Prostate gland (tissue), 2 donors: Measurements from ENCODE around the gene EPHB3. TPM values are rescaled to one million over a fixed set of nuclear protein-coding genes. Genes with fewer than 3 reads are reported as not detected.

Experiments used
- DNase-seq: peaks from one replicate; pipeline ENCODE4 v3.0.0-alpha.2; 2019; ENCODE audit warnings: low spot score
- H3K27ac ChIP-seq, 2 donors: fragments of 200-600 bp; sonication (generic); 2 replicates each; pipeline ENCODE4 v1.5.1; 2017 to 2019
- H3K27me3 ChIP-seq: fragments of 200-600 bp; sonication (generic); replicated peaks from 2 replicates; pipeline ENCODE4 v1.5.1; 2019; ENCODE audit not compliant: insufficient read depth
- H3K36me3 ChIP-seq, 2 donors: fragments of 200-600 bp; sonication (generic); 1 replicate in 1 of 2; 2 replicates in 1 of 2; pipeline versions ENCODE4 v1.5.1 to v1.8.1; 2017 to 2019
- H3K4me1 ChIP-seq: fragments of 200-600 bp; sonication (generic); replicated peaks from 2 replicates; pipeline ENCODE4 v1.5.1; 2019
- H3K4me3 ChIP-seq, 2 donors: fragments of 200-600 bp; sonication (generic); 2 replicates each; pipeline ENCODE4 v1.5.1; 2017 to 2019
- H3K9me3 ChIP-seq: fragments of 200-600 bp; sonication (generic); 2 replicates; pipeline ENCODE4 v1.5.1; 2017
- CTCF ChIP-seq, 4 experiments: fragments of 200-600 bp in 2 of 4; fragments of 450-650 bp in 2 of 4; sonication (generic) in 2 of 4; IDR thresholded peaks; 1 replicate in 3 of 4; 2 replicates in 1 of 4; pipeline ENCODE4 v1.5.1; 2016 to 2019; ENCODE audit warnings: antibody characterized with exemption in 4 of 4, mild to moderate bottlenecking in 2 of 4, moderate library complexity in 2 of 4
- POLR2A ChIP-seq: fragments of 450-650 bp; IDR thresholded peaks from one replicate; pipeline ENCODE4 v1.6.1; 2016; ENCODE audit warnings: antibody characterized with exemption, mild to moderate bottlenecking
- POLR2AphosphoS5 ChIP-seq: sonication (generic); formaldehyde crosslinking; IDR thresholded peaks from one replicate; pipeline ENCODE4 v1.6.1; 2017; ENCODE audit warnings: antibody characterized with exemption
- WGBS: methylation state at CpG from one replicate; pipeline ENCODE4 v1.1.5; 2018; 5-methylcytosine and 5-hydroxymethylcytosine counted together
- intact Hi-C: fragments of 100-400 bp; cut with DNase I; formaldehyde crosslinking; loops from one replicate; pipeline ENCODE4 v1.14.2; 2022
- total RNA-seq, 2 donors: library from RNA; depleted of rRNA; stranded (reverse); fragments of >200 nt; gene quantifications; one replicate each; pipeline ENCODE4 v1.1.0, GENCODE V29; 2016

The EPHB3 gene
- total RNA-seq, 2 donors from 2014 or later: 11.9 to 25.2 TPM

- no peaks in the 10 kb centered on the region for H3K9me3 ChIP-seq
- no peak overlapping the region for H3K4me3 ChIP-seq
- no peaks in the 10 kb centered on the region for H3K4me1 ChIP-seq
- DNase-seq: no peak
- intact Hi-C loops: no loop called here
- H3K27me3 ChIP-seq: no peaks in the 10 kb centered on the region
- H3K27ac ChIP-seq: no peak overlapping the region
- H3K36me3 ChIP-seq: no peaks in the 10 kb centered on the region
- TF ChIP-seq POLR2AphosphoS5: no peak
- TF ChIP-seq CTCF (IDR thresholded peaks at IDR 0.05): no peak
- no peak for TF ChIP-seq POLR2A
- 84% methylated on average over 10 of the region's 10 CpGs for WGBS
Observed at GRCh38 chr3:184593928-184594303, 32.3 kb downstream of the EPHB3 start.

GRCh38 chr3:184594371-184595001, 32.9 kb downstream of the EPHB3 start:
- Histone ChIP-seq H3K4me1 (no peaks in the 10 kb centered on the region), H3K9me3 (no peaks in the 10 kb centered on the region), H3K4me3 (no peak overlapping the region), H3K27ac (no peak overlapping the region), H3K27me3 (no peaks in the 10 kb centered on the region), H3K36me3 (no peaks in the 10 kb centered on the region)
- WGBS: 46% methylated on average over 12 of the region's 12 CpGs
- TF ChIP-seq POLR2AphosphoS5: no peak
- no peak for TF ChIP-seq POLR2A
- TF ChIP-seq CTCF (IDR thresholded peaks at IDR 0.05): no peak
- intact Hi-C loops: no loop called here
- no peak for DNase-seq

- Histone ChIP-seq H3K27me3 (no peaks in the 10 kb centered on the region), H3K4me3 (no peak overlapping the region), H3K4me1 (no peaks in the 10 kb centered on the region), H3K36me3 (no peaks in the 10 kb centered on the region), H3K9me3 (no peaks in the 10 kb centered on the region), H3K27ac (no peak overlapping the region)
- no peak for DNase-seq
- 68% methylated on average over 8 of the region's 8 CpGs for WGBS
- TF ChIP-seq POLR2AphosphoS5: no peak
- intact Hi-C loops: no loop called here
Observed at GRCh38 chr3:184595726-184596125, 34.1 kb downstream of the EPHB3 start.

- intact Hi-C loops: no loop called here
- no peaks in the 10 kb centered on the region for H3K36me3 ChIP-seq
- no peak for DNase-seq
- 85% methylated on average over 5 of the region's 5 CpGs for WGBS
- no peak overlapping the region for H3K4me3 ChIP-seq
- H3K27ac ChIP-seq: no peak overlapping the region
- no peaks in the 10 kb centered on the region for H3K9me3 ChIP-seq
- TF ChIP-seq POLR2A (no peak), POLR2AphosphoS5 (no peak), CTCF (IDR thresholded peaks at IDR 0.05) (no peak)
- H3K27me3 ChIP-seq: no peaks in the 10 kb centered on the region
- H3K4me1 ChIP-seq: no peaks in the 10 kb centered on the region
Observed at GRCh38 chr3:184596233-184596632, 34.6 kb downstream of the EPHB3 start.

- intact Hi-C loops: no loop called here
- peaks cover 5% of the 10 kb centered on the region for H3K27me3 ChIP-seq
- H3K4me3 ChIP-seq: no peak overlapping the region
- peaks cover 2% of the 10 kb centered on the region for H3K4me1 ChIP-seq
- no peak overlapping the region for H3K27ac ChIP-seq
- no peaks in the 10 kb centered on the region for H3K36me3 ChIP-seq
- no peaks in the 10 kb centered on the region for H3K9me3 ChIP-seq
- DNase-seq: no peak
- 87% methylated on average over 6 of the region's 6 CpGs for WGBS
- no peak for TF ChIP-seq CTCF (IDR thresholded peaks at IDR 0.05)
- TF ChIP-seq POLR2A: no peak
- TF ChIP-seq POLR2AphosphoS5: no peak
Observed at GRCh38 chr3:184596886-184597575, 35.4 kb downstream of the EPHB3 start.
